Renal cortex interstitium (tissue), 11 donors: ENCODE results near the gene TDRD9. TPM values are rescaled to one million over a fixed set of nuclear protein-coding genes. Genes with fewer than 3 reads are reported as not detected.
A peak's percentile ranks its signal among the peaks of the same experiment; 100 is the strongest.

Experiments
- DNase-seq, 11 donors: peaks; one replicate each; pipeline ENCODE4 v3.0.0-alpha.2; 2013; ENCODE audit warnings: low read depth in 9 of 11, low spot score in 4 of 11; ENCODE audit errors: extremely low read depth in 1 of 11
- polyA plus RNA-seq, 3 donors: library from polyadenylated mRNA; unstranded; fragments of 120-200 nt; gene quantifications; one replicate each; pipeline ENCODE4 v1.2.1, GENCODE V29; 2013; ENCODE audit not compliant: insufficient read length in 3 of 3

The TDRD9 gene
- polyA plus RNA-seq, 3 donors: 1.9 to 7.3 (median 3.8) TPM

DNA sequence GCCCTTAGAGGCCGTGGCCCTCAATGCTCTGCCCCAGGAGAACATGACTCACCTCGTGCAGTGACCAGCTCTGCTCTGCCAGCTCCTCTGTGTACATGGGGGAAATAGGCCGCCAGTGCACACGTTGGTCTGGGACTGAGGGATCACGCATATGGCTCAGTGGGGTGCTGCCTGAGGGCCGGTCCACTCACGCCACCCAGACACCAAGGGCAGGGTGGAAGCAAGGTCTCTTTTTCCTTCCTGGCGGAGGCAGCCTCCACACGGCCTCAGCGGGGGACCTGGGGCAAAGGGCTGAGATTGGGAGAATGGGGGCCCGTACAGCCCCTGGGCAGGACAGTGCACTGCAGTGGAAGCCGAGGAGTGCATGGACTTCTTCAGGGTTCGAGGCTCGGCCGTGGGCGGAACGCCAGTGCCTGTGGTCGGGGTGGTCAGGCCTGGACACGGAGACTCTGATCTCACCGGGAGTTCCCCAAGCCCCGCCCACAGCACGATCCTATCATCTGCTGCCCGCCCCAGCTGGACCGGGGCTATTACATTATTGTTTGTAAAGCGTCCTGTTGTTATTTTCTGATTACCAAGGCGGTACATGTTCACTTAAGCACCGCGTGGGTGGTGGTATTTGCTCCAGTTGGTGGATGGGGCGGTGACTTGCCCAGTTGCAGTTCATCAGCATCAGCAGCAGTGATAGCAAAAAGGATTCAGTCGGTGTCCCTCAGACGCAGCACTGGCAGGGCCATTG lies 38.8 kb upstream of the TDRD9 start:
- DNase-seq: no peak

DNA sequence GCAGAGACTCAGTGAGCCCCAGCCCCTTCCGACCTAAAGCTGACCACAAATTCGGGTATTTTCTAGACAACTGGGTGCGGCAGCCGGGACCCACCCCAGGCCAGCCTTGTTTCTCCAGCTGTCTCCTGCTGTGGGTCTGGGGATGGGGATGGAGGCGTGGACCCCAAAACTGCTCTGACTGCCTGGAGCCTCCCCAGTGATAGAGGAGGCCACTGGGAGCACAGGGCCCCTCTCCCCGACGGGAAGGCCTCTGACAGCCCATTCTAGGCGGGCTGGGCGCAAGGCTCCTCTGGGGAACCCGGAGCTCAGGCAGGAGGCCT lies 38.2 kb upstream of the TDRD9 start:
- no peak for DNase-seq

DNA sequence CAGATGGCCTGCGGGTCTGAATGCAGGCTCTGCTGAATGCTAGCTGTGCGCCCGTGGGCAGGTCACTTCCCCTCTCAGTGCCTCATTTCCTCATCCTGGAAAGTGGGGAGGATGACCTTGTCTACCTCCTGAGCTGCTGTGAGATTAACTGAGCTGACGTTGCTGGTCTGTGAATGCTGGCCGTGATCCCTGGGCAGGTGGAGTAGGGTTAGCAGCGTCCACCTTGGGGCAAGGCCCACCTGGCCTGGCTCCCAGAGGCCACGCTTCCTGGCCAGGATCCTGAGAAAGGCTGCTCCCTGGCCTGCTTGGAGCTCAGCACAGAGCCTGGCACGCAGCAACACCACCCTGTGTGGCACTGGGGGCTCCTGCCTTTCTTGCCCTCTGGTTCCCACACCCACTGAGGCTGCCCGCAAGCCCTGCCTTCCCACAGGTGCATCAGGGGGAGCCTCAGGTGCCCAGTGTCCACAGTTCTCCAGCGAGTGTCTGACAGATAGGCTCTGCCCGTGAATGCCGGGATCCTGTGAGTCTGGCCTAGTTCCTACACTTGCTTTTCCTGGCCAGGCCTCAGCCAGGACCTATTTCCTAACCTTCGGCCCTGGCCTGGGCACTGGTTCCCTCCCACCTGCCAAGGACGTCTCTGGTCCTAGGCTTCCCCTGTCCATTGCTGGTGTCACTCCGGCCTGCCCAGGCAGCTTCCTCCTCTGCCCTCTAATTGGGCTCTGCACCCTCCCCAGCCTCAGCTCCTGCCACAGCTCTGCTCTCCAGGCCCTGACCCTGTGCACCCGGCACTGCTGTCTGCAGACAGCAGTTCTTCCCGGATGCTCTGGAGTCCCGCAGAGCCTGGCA lies 37.2 kb upstream of the TDRD9 start:
- no peak for DNase-seq

DNA sequence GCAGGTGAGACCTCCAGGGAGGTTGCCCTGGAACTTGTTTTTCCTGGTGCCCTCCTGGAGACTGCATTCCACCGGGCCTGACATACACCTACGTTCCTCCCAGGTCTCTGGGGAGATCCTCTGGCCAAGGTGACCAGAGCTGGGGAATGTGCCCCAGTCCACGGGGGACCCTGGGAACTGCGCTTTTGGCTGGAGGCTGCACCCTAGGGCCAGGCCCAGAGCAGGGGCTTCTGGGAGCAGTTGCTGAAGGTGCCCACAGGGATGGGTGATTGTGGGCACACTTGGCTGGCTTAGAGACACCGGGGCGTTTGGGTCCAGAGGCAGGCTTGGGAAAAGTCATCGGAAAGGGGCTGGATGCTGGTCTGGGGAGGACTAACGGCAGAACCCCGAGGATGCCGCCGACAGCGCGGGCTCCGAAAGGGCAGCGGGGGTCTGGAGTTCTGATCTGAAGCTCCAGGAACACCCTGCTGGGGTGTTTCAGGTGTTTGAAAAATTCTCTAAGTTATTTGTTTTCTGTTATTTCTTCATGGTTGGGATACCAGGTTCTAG lies 36.5 kb upstream of the TDRD9 start:
- DNase-seq: no peak

DNA sequence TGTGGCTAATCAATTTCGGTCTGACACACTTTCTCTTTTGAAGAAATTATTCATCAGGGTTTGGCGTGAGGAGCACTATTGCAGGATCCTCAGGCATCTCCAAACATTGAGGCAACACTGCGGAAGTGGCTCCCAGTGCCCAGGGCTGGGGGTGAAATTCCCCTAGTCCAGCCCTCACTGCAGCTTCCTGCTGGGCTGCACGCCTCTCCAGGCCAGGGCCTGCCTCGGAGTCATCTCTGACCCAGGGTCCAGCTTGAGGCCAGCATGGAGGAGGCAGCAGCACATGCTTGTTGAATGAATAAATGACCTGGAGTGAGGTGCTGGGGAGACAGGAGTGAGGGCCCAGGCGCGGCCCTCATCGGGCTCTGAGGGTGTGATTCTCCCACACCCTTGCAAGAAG lies 36.0 kb upstream of the TDRD9 start:
- no peak for DNase-seq

DNA sequence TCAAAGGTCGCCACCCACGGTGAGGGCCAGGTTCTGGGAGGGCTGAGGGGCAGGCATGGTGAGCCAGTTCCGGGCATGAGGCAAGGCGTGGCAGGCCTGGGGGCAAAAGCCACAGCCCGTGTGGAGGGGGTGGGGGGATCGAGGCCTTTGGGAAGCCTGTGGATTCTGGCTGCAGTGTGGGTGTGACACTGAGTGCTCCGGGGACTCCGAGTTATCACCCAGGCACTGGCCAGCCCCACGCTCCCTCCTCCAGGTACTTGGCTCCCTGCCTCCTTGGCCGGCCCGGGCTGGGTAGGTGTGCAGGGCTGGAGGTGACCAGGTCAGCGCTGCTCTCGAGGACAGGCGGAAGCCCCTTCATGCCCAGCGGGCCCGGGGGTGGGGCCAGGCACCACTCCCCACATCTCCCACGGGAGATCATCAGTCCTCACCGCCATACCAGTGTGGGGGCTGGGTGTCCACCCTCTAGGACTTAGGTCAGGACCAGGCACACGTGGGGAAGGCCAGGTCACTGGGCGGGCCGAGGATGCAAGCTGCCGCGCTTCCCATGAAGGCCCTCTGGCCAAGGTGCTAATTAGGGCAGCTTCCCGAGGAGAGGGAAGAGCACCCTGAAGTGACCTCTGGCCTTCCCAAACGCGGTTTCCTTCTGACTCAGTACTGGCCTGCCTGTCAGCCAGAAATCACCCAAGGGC lies 34.1 kb upstream of the TDRD9 start:
- DNase-seq: no peak

DNA sequence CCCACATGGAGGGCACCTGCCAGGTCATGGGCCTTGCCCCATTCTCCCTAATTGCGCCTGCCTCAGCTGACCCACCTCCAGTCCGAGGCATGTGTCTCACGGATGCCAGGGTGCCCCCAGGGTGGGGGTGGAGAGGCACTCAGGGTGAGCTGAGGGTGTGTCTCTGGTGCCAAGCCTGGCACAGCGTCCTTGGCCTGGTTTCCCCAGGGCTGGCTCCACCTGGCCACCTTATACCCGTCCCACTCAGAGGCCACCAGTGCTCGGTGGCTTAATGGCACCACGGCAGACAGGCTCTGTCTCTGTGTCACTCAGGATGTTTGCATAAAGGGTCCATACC lies 33.6 kb upstream of the TDRD9 start:
- DNase-seq: no peak

DNA sequence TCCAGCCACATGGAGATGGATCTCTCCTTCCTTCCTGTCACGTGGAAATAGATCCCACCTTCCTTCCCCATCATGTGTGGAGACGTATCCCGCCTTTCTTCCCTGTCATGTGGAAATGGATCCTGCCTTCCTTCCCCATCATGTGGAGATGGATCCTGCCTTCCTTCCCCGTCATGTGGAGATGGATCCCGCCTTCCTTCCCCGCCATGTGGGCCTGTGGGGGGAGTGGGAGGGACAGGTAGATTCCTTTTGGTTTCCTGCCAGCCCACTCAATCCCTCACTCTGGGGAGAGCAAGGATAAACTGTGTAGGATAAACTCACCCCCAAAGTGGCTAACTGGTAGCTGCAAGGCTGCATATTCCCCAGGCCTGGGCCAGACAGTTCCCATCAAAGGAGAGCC lies 31.7 kb upstream of the TDRD9 start:
- no peak for DNase-seq

DNA sequence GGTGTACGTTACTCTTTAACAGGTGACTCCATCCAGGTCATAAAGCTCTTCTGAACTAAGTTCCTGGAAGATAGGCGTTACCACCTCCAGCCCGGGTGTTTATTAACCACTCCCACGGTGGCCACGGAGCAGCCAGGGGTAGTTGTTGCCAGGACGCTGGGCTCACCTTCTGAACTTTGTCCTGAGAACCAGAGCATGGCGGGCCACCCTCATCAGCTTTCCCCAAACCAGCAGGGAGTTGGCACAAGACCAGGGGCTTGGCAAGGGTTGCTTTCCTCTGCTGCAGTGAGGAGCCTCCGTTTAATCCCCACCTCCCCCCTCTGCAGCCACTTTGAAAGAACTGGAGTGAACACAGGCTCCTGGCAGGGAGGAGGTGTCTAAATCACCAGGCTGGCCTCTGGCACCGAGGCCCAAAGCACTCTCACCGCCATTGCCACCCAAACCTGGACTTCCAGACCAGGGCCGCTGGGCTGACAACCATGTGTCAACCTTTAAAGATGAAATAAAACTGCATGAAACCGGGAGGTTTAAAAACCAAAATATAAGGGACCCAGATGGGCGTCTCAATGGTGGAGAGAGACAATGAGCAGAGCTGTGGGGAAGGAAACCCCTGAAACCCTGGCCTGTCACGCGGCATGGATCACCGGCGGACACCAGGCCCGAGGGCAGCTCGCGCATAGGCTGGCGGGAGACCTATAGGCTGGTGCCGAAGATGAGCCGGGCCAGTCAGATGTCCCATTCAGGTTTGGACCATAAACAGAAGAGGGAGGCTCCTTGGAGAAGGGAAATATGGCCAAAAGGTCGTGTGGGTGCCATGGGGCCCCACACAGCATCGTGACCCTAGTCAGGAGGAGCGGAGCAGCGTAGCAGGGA lies 30.9 kb upstream of the TDRD9 start:
- DNase-seq: peak in 2 of 11 donors; percentile 31 to 66

DNA sequence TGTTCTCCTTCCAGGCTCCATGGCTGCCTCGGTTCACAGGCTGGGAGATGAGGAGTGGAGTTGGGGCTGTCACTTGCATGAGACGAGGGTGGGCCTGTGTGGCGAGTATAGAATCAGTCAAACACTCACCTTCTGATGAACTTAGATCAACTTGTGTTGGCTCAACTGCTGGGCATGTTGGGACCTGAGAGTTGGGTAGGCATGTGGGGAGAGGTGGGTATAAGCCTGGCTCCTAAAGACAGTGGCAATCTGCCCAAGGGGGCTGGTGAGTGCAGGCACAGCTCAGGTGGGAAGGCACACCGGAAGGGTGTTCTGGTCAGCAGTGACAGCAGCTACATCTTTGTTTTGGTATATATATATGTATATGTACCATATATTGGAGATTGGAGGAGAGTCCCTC lies 30.1 kb upstream of the TDRD9 start:
- no peak for DNase-seq

DNA sequence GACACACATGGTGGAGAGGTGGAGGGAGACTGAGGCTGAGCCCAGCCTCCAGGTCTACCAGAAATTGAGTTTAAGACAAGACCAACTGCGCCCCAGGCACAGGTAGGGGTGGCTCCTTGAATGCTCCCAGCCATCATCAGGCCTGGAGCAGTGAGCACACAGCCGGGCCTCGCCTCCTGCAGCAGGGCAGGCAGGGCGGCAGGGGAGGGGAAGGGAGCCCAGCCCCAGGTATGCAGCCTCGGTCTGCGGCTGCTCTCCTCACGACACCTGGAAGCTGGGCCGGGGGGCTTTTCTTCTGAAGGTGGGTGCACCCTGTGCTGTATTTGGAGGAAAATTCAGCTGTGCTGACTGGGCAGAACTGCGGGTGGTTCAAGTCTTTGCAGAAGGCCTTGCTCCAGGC lies 29.5 kb upstream of the TDRD9 start:
- no peak for DNase-seq

DNA sequence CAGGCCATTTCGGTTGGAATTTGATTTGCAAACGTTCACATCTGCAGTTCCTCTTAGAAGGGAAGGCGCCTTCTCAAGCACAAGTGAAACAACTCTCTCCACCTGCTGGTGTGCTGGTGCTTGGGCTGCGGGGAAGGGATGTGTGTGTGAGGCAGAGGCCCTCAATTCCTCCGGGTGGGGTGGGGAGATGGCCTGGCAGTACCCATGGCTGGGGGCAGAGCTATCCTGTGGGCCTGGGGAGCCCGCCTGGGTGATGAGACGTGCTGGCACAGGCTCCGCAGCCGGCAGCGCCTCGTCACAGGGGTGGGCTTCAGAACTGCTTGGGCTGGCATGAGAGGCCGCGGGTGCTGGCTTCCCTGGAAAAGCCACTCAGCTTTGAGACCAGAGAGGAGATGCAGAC lies 28.9 kb upstream of the TDRD9 start:
- DNase-seq: no peak

DNA sequence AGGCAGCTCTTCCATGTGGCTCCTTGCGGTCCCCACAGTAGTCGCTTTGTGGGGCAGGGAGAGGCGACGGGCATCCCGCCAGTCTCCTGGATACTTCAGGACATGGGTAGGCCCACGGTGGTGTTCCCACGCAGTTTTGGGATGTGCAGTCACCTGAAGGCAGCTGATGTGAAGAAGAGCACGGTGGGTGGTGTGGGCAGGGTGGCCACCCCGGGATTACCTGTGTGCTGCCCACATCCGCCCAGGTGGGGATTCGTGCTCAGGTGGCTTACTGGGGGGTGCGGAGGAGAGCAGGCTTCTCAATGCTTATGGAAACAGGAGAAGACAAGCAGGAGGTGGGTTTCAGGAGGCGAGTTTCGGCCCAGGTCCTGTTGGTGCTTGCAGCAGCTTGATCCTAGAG lies 28.4 kb upstream of the TDRD9 start:
- DNase-seq: no peak

DNA sequence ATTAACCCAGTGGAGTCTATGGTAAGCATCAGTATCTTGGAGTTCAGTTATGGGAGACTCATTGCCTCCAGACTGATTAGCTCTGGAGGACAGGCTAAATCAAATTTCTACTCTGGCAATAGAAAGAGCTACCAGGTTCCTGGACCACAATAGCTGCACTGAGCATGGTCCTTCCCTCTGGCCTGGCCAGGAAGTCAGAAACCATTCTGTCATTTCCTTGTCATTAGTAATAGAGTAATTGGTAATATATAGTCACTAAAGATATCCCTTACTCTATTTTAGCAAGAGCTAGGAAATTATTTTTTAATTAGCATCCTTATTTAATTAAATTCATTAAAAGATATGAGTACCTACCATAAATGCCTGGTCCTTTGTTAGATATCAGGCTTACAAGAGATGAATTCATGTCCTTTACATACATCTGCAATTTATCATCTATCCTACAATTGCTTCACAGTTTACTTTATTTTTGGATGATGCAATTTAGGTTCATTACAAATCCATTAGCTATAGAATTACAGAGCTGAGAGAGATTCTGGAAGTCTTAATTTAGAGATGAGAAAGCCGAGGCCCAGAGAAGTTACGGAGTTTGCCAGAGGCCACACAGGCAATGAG lies 23.7 kb upstream of the TDRD9 start:
- DNase-seq: no peak

DNA sequence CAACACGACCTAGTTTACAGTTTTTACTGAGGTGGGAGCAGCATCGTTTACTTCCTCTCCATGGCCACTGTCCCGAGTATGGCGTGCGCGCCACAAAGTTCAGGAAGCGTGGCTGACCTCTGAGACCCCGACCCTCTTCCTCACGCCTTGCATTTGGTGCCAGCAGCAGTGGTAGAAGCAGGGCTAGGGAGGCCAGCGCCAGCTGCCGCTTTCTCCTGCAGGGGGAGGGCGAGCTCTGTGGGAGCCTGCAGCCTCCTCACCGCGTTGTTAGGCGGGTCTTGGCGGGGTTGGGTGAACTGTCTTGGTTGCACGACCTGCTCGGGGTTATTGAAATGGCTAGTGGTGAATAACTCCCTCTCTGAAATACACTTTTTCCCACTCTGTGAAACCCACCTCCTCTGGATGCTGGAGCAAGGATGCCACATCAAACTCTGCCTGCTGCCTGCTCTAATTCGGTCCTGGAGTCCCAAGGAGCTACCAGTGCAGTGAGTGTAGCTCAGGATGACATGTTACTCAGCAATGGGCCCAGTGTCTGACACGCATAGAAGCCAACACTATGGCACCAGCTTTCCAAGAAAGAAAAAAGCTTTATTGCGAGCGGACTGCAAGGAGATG lies 22.3 kb upstream of the TDRD9 start:
- DNase-seq: no peak

DNA sequence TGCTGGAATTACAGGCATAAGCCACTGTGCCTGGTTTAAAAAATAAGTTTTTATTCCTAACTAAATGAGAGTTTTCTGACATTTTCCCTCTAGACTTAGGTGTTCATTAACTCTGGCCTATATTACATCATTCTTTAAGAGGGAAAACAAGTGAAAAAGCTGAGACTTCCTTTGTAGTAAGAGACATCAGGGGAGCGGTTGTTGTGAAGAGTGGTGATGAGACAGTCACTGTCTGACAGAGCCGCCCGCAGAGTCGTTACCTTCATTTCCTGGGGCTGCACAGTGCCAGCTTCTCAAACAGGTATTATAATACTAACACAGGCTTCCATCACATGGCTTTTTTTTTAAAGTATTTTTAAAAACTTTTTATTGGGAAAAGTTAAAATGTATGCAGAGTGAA lies 19.7 kb upstream of the TDRD9 start:
- DNase-seq: no peak

DNA sequence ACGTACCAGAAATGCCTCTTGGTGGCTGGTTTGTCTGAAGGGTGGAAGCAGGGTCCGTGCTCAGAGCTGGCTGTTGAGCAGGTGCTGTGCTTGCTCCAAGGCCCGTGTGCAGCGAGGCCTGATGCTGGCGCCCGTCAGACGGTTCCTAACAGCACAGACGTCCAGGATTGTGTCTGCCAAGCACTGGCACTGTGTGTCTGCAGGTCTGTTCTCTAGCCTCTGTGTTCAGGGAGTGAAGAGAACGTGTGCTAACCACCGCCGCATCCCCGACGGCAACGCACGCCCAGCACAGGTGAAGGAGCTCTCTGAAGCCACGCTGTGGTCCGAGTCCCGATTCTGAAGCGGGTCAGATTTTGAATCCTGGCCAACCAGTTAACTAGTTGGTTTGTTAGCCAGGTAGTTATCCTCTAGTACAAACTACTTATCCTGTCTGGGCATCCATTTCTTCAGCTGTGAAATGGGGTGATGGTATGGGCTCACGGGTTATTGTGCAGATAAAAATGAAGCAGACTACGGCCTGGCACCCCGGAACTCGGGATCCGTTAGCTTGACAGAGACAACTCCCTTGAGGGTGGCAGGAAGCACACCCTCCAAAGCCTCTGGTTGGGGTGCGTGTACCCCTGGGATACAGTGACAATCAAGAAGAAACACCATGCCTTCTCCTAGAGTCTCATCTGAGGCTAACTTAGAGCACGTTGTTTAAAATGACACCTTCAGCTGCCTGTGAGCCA lies 18.6 kb upstream of the TDRD9 start:
- no peak for DNase-seq
